ENCODE data around the gene VPS26A.

The VPS26A gene

GRCh38 chr10:69179743-69180524 lies 56.0 kb downstream of the VPS26A start, which contains the start of gene SUPV3L1 (continued):
- TF ChIP-seq ZNF37A (tag by site-specific recombination; IDR thresholded peaks at IDR 0.05): no peak
- TF ChIP-seq ZNF214 (tag by site-specific recombination; IDR thresholded peaks at IDR 0.05; ENCODE audit: borderline replicate concordance): no peak
- no peak for TF ChIP-seq ZNF704 (tag by site-specific recombination; IDR thresholded peaks at IDR 0.05)
- peak; percentile 74 for TF ChIP-seq ZNF76 (tag by site-specific recombination; IDR thresholded peaks at IDR 0.05; ENCODE audit: borderline replicate concordance, low read depth)
- peak; percentile 69; the same call in 1 of the 2 replicates for TF ChIP-seq YY2 (tag by site-specific recombination; IDR thresholded peaks at IDR 0.05)
- no peak for TF ChIP-seq ZNF138 (tag by site-specific recombination; IDR thresholded peaks at IDR 0.05; ENCODE audit: borderline replicate concordance)
- TF ChIP-seq, protein P1, sequence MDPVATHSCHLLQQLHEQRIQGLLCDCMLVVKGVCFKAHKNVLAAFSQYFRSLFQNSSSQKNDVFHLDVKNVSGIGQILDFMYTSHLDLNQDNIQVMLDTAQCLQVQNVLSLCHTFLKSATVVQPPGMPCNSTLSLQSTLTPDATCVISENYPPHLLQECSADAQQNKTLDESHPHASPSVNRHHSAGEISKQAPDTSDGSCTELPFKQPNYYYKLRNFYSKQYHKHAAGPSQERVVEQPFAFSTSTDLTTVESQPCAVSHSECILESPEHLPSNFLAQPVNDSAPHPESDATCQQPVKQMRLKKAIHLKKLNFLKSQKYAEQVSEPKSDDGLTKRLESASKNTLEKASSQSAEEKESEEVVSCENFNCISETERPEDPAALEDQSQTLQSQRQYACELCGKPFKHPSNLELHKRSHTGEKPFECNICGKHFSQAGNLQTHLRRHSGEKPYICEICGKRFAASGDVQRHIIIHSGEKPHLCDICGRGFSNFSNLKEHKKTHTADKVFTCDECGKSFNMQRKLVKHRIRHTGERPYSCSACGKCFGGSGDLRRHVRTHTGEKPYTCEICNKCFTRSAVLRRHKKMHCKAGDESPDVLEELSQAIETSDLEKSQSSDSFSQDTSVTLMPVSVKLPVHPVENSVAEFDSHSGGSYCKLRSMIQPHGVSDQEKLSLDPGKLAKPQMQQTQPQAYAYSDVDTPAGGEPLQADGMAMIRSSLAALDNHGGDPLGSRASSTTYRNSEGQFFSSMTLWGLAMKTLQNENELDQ (tag by site-specific recombination; IDR thresholded peaks at IDR 0.05; ENCODE audit: low read depth): no peak
- TF ChIP-seq KLF9 (tag by site-specific recombination; IDR thresholded peaks at IDR 0.05; ENCODE audit: low read depth): 0 out of 2 replicates have a peak, but pooled peaks have one; percentile 27
- peak; percentile 80; the same call in 1 of the 2 replicates for TF ChIP-seq PBX3 (CRISPR knock-in tag; IDR thresholded peaks at IDR 0.05)
- TF ChIP-seq ZNF423 (tag by site-specific recombination; IDR thresholded peaks at IDR 0.05): no peak
- no peak for TF ChIP-seq ZNF530 (tag by site-specific recombination; IDR thresholded peaks at IDR 0.05; ENCODE audit: low read depth)
- TF ChIP-seq ZNF2 (tag by site-specific recombination; IDR thresholded peaks at IDR 0.05): no peak; the same call in 1 of the 2 replicates
- TF ChIP-seq GLI2 (tag by site-specific recombination; IDR thresholded peaks at IDR 0.05; ENCODE audit: borderline replicate concordance, low read depth): no peak
- no peak for TF ChIP-seq ZNF202 (tag by site-specific recombination; IDR thresholded peaks at IDR 0.05; ENCODE audit: borderline replicate concordance)
- no peak for TF ChIP-seq ZNF48 (tag by site-specific recombination; IDR thresholded peaks at IDR 0.05)
- TF ChIP-seq KLF10 (tag by site-specific recombination; IDR thresholded peaks at IDR 0.05): peak; percentile 77
- no peak for TF ChIP-seq ZNF837 (tag by site-specific recombination; IDR thresholded peaks at IDR 0.05)
- no peak for TF ChIP-seq GLI4 (tag by site-specific recombination; IDR thresholded peaks at IDR 0.05)
- peak; percentile 55; the same call in 1 of the 2 replicates for TF ChIP-seq KLF16 (tag by site-specific recombination; IDR thresholded peaks at IDR 0.05)
- TF ChIP-seq ZNF132 (tag by site-specific recombination; IDR thresholded peaks at IDR 0.05; ENCODE audit: borderline replicate concordance): no peak
- no peak for TF ChIP-seq ZNF404 (tag by site-specific recombination; IDR thresholded peaks at IDR 0.05)
- TF ChIP-seq PRDM4 (tag by site-specific recombination; IDR thresholded peaks at IDR 0.05): 0 out of 2 replicates have a peak, but pooled peaks have one; percentile 36
- 0 out of 2 replicates have a peak, but pooled peaks have one; percentile 22 for TF ChIP-seq ZNF600 (tag by site-specific recombination; IDR thresholded peaks at IDR 0.05)
- TF ChIP-seq BCL11B (tag by site-specific recombination; IDR thresholded peaks at IDR 0.05; ENCODE audit: low read depth): peak; percentile 86
- TF ChIP-seq ZNF174 (tag by site-specific recombination; IDR thresholded peaks at IDR 0.05): no peak
- TF ChIP-seq, protein P2, sequence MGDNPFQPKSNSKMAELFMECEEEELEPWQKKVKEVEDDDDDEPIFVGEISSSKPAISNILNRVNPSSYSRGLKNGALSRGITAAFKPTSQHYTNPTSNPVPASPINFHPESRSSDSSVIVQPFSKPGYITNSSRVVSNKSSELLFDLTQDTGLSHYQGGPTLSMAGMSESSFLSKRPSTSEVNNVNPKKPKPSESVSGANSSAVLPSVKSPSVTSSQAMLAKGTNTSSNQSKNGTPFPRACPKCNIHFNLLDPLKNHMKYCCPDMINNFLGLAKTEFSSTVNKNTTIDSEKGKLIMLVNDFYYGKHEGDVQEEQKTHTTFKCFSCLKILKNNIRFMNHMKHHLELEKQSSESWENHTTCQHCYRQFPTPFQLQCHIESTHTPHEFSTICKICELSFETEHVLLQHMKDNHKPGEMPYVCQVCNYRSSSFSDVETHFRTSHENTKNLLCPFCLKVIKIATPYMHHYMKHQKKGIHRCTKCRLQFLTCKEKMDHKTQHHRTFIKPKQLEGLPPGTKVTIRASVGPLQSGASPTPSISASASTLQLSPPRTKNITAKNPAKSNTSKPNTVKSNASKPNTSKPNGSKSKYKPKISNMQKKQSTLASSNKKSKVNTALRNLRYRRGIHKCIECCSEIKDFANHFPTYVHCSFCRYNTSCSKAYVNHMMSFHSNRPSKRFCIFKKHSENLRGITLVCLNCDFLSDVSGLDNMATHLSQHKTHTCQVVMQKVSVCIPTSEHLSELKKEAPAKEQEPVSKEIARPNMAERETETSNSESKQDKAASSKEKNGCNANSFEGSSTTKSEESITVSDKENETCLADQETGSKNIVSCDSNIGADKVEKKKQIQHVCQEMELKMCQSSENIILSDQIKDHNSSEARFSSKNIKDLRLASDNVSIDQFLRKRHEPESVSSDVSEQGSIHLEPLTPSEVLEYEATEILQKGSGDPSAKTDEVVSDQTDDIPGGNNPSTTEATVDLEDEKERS (tag by site-specific recombination; IDR thresholded peaks at IDR 0.05): no peak
- TF ChIP-seq ZNF510 (tag by site-specific recombination; IDR thresholded peaks at IDR 0.05; ENCODE audit: insufficient replicate concordance): no peak
